HG03378 (cell line): ENCODE measurements around the gene DCAF5.
"Not testable (repeated sequence)": the region's sequence is repeated elsewhere in the genome, so short reads cannot be mapped to it uniquely, and the experiment has no call there.

Experiments
- ATAC-seq: cut with Tn5 transposase; IDR thresholded peaks from one replicate; pipeline ENCODE4 v1.9.1; 2021; ENCODE audit warnings: mild to moderate bottlenecking, moderate library complexity; ENCODE audit not compliant: unreplicated experiment

Gene DCAF5

GRCh38 chr14:69101331-69101826, 51.5 kb downstream of the DCAF5 start:
- ATAC-seq = no peak

GRCh38 chr14:69097974-69098373, 54.9 kb downstream of the DCAF5 start:
- no peak for ATAC-seq

- no peak for ATAC-seq
Measured at GRCh38 chr14:69096781-69097475, 56.0 kb downstream of the DCAF5 start.

- ATAC-seq = no peak
Measured at GRCh38 chr14:69096246-69096645, 56.7 kb downstream of the DCAF5 start.

- no peak for ATAC-seq
Measured at GRCh38 chr14:69094481-69094880, 58.4 kb downstream of the DCAF5 start.

- no peak for ATAC-seq
Measured at GRCh38 chr14:69093631-69094421, 59.1 kb downstream of the DCAF5 start.

GRCh38 chr14:69092840-69093422, 60.0 kb downstream of the DCAF5 start:
- no peak for ATAC-seq

GRCh38 chr14:69091695-69092094, 61.2 kb downstream of the DCAF5 start:
- no peak for ATAC-seq

- no peak for ATAC-seq
Measured at GRCh38 chr14:69091006-69091405, 61.9 kb downstream of the DCAF5 start.

- no peak for ATAC-seq
Measured at GRCh38 chr14:69090187-69090789, 62.6 kb downstream of the DCAF5 start.

- no peak for ATAC-seq
Measured at GRCh38 chr14:69089046-69089445, 63.9 kb downstream of the DCAF5 start.

GRCh38 chr14:69088586-69088985, 64.3 kb downstream of the DCAF5 start:
- ATAC-seq = no peak

- ATAC-seq = no peak
Measured at GRCh38 chr14:69087061-69087461, 65.9 kb downstream of the DCAF5 start.

GRCh38 chr14:69086537-69086936, 66.4 kb downstream of the DCAF5 start:
- ATAC-seq = no peak

- ATAC-seq = no peak
Measured at GRCh38 chr14:69084023-69084422, 68.9 kb downstream of the DCAF5 start.

GRCh38 chr14:69083181-69083580, 69.7 kb downstream of the DCAF5 start:
- no peak for ATAC-seq

- no peak for ATAC-seq
Measured at GRCh38 chr14:69081271-69081670, 71.6 kb downstream of the DCAF5 start.

- no peak for ATAC-seq
Measured at GRCh38 chr14:69079747-69080146, 73.2 kb downstream of the DCAF5 start.

GRCh38 chr14:69079188-69079742, 73.7 kb downstream of the DCAF5 start:
- no peak for ATAC-seq

GRCh38 chr14:69077841-69078240, 75.1 kb downstream of the DCAF5 start:
- ATAC-seq = no peak

- not testable (repeated sequence) for ATAC-seq
Measured at GRCh38 chr14:69077185-69077584, 75.7 kb downstream of the DCAF5 start.
